ENCODE results near the gene SYPL2. TPM values are rescaled to one million over a fixed set of nuclear protein-coding genes. Genes with fewer than 3 reads are reported as not detected.

The SYPL2 gene
- 1 to 10 TPM in 1 of 2 donors, under 1 TPM in 1; 0.14 to 4.4 TPM for total RNA-seq
- polyA plus RNA-seq: 1 to 10 TPM; 3.0 to 4.7 TPM

DNA sequence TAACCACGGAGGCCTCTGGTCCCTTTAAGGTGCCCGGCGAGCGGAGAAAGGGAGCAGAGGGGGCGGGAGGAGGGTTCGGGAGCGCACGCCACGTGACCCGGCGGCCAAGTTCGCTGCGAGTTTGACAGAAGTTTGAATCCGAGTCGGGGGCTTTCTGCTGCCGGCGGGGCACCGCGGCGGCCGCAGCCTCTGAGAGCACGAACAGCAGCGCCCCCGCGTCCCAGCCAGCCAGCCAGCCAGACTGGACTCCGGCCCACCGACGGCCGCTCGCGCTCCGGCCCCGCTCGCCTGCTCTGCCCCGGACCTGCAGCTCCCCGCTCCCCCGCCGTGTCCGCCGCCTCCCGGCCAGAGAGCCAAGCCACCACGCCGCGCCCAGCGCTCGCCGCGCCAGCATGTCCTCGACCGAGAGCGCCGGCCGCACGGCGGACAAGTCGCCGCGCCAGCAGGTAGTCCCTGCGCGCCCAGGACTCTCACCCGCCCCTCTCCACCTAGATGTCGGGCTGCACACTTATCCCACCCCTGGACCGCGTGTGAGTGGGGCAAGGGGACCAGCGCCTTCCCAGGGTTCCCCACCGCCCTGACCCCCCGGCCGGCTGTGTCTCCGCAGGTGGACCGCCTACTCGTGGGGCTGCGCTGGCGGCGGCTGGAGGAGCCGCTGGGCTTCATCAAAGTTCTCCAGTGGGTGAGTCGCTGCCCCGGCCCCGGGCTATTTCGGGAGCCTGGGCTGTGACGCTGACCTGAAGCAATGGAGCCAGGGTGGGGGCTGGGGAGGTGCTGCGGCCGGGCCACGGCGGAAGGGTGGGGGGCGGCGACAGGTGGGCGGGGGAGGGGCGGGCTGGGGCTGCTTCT is at the start of gene SYPL2:
TSS of gene SYPL2 (plus strand) at position 95 of the 849 bp plus-strand sequence. CDS start at position 393, 298 bp downstream.
- Histone ChIP-seq H3K27me3 (ENCODE audit: control insufficient read depth in 4 of 4, insufficient read depth in 4 of 4, low read length in 3 of 4) (peaks cover 0 to 3% (median 0%) of the 10 kb centered on the region in 4 donors), H3K4me3 (ENCODE audit: low read depth in 1 of 3, low read length in 3 of 3) (peak within 1 kb of the TSS; percentile 63 to 76 (median 75)), H3K36me3 (ENCODE audit: control insufficient read depth in 4 of 4, insufficient read depth in 3 of 4, low read depth in 1 of 4, low read length in 3 of 4) (no peaks in the 10 kb centered on the region), H3K27ac (ENCODE audit: low read depth in 1 of 2, low read length in 2 of 2) (peak within 1 kb of the TSS; percentile 54 to 60), H3K9me3 (ENCODE audit: control insufficient read depth in 4 of 4, low read length in 3 of 4) (no peaks in the 10 kb centered on the region), H3K9ac (ENCODE audit: low read depth in 1 of 2, low read length in 2 of 2) (peak within 1 kb of the TSS; percentile 16 to 43), H3K4me1 (ENCODE audit: control insufficient read depth in 4 of 4, insufficient read depth in 4 of 4, low read length in 3 of 4) (peaks cover 0 to 9% (median 2%) of the 10 kb centered on the region in 4 donors)
- 1% methylated on average over 88 of the region's 88 CpGs for WGBS
- TF ChIP-seq FOXA2 (IDR thresholded peaks at IDR 0.05): no peak
- TF ChIP-seq, protein P1, sequence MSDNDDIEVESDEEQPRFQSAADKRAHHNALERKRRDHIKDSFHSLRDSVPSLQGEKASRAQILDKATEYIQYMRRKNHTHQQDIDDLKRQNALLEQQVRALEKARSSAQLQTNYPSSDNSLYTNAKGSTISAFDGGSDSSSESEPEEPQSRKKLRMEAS (IDR thresholded peaks at IDR 0.05): no peak
- TF ChIP-seq, protein P2, sequence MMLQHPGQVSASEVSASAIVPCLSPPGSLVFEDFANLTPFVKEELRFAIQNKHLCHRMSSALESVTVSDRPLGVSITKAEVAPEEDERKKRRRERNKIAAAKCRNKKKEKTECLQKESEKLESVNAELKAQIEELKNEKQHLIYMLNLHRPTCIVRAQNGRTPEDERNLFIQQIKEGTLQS (IDR thresholded peaks at IDR 0.05): no peak
- TF ChIP-seq EGR1 (IDR thresholded peaks at IDR 0.05; ENCODE audit: low read depth in 2 of 2): peak; percentile 13 to 57
- TF ChIP-seq, protein P3, sequence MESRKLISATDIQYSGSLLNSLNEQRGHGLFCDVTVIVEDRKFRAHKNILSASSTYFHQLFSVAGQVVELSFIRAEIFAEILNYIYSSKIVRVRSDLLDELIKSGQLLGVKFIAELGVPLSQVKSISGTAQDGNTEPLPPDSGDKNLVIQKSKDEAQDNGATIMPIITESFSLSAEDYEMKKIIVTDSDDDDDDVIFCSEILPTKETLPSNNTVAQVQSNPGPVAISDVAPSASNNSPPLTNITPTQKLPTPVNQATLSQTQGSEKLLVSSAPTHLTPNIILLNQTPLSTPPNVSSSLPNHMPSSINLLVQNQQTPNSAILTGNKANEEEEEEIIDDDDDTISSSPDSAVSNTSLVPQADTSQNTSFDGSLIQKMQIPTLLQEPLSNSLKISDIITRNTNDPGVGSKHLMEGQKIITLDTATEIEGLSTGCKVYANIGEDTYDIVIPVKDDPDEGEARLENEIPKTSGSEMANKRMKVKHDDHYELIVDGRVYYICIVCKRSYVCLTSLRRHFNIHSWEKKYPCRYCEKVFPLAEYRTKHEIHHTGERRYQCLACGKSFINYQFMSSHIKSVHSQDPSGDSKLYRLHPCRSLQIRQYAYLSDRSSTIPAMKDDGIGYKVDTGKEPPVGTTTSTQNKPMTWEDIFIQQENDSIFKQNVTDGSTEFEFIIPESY (IDR thresholded peaks at IDR 0.05): no peak
- TF ChIP-seq YY1 (IDR thresholded peaks at IDR 0.05): peak; percentile 38
- no peak for DNase-seq (ENCODE audit: low spot score)

DNA sequence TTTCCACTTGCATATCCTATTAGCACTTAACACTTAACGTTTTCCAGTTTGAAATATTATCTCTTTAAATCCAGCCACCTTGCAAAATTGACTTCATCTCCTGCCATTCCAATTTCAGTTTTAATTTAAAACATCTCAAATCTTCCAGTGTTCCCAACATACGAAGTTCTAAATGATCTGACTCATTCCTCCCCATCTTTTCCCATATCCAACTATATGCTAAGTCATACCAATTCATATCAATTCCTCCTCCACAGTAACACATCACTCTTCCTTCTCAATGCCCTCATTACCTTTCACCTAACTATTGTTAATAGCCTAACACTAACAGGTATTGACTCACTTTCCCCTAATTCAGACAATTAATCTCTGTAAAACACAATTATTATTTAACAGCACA is 42.8 kb upstream of the SYPL2 start:
- no peak overlapping the region for H3K4me3 ChIP-seq (ENCODE audit: low read depth in 1 of 3, low read length in 3 of 3)
- TF ChIP-seq NR2F2 (IDR thresholded peaks at IDR 0.05) (no peak), TAF1 (conservative IDR thresholded peaks at IDR 0.05) (no peak), HNF4A (conservative IDR thresholded peaks at IDR 0.05) (no peak)
- H3K9me3 ChIP-seq (ENCODE audit: control insufficient read depth in 4 of 4, low read length in 3 of 4): no peaks in the 10 kb centered on the region
- DNase-seq (ENCODE audit: low spot score): no peak
- no peaks in the 10 kb centered on the region for H3K27me3 ChIP-seq (ENCODE audit: control insufficient read depth in 4 of 4, insufficient read depth in 4 of 4, low read length in 3 of 4)
- peaks cover 3 to 15% (median 8%) of the 10 kb centered on the region in 4 donors for H3K36me3 ChIP-seq (ENCODE audit: control insufficient read depth in 4 of 4, insufficient read depth in 3 of 4, low read depth in 1 of 4, low read length in 3 of 4)
- H3K4me1 ChIP-seq (ENCODE audit: control insufficient read depth in 4 of 4, insufficient read depth in 4 of 4, low read length in 3 of 4): peaks cover 6 to 43% (median 32%) of the 10 kb centered on the region in 4 donors
- WGBS: 75% methylated on average over 2 of the region's 2 CpGs
- no peak overlapping the region for H3K27ac ChIP-seq (ENCODE audit: low read depth in 1 of 2, low read length in 2 of 2)
- no peak overlapping the region for H3K9ac ChIP-seq (ENCODE audit: low read depth in 1 of 2, low read length in 2 of 2)

DNA sequence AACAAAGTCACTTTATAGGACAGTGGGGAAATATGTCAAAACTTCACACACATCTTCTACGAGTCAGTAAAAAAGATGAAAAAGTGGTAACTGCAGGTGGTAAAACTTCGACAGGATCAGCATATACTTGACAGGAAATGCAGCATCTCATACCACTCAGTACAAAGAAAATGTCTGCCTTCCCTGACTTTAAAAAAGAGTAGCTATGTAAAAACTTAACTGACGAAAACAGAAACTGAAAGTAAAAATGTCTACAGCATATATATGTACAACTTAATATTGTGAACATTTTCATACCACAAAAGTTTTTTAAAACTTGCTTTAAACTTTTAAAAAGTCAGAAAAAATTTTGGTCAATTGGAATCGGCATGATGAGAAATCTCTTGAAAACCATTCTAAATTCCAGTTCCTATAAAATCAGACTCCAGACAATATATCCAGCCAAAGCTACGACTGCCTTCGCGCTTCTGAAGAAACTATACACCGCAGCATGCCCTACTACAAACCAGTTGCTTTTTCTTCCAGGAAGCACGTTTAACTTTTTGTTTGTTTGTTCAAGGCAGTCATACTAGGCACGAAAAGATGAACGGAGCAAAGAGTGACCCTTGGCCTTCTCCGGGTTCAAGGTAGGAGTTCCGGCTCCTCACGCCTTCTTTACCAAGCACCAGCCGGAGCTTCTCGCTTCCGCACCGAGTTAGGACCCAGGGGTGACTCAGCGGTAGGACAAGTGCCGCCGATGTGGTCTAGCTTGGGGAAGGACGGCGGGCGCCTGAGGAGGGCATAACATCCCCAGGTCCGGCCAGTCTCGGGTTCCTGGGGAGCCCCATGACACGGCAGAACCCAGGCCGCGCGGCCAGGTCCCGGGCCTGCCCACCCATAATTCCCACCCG is 40.7 kb upstream of the SYPL2 start:
- Histone ChIP-seq H3K4me3 (ENCODE audit: low read depth in 1 of 3, low read length in 3 of 3) (peak overlapping the region; percentile 82 to 96 (median 89)), H3K9ac (ENCODE audit: low read depth in 1 of 2, low read length in 2 of 2) (peak overlapping the region; percentile 55 to 60), H3K4me1 (ENCODE audit: control insufficient read depth in 4 of 4, insufficient read depth in 4 of 4, low read length in 3 of 4) (peaks cover 0 to 33% (median 22%) of the 10 kb centered on the region in 4 donors), H3K9me3 (ENCODE audit: control insufficient read depth in 4 of 4, low read length in 3 of 4) (no peaks in the 10 kb centered on the region), H3K27ac (ENCODE audit: low read depth in 1 of 2, low read length in 2 of 2) (peak overlapping the region; percentile 83 to 91), H3K36me3 (ENCODE audit: control insufficient read depth in 4 of 4, insufficient read depth in 3 of 4, low read depth in 1 of 4, low read length in 3 of 4) (peaks cover 0 to 8% (median 5%) of the 10 kb centered on the region in 4 donors), H3K27me3 (ENCODE audit: control insufficient read depth in 4 of 4, insufficient read depth in 4 of 4, low read length in 3 of 4) (no peaks in the 10 kb centered on the region)
- no peak for DNase-seq (ENCODE audit: low spot score)
- WGBS: under 1% methylated on average over 32 of the region's 32 CpGs
- TF ChIP-seq HNF4A (conservative IDR thresholded peaks at IDR 0.05) (peak in 1 of 2 donors; percentile 27), TAF1 (conservative IDR thresholded peaks at IDR 0.05) (no peak)
